Liver (tissue), 3 donors: Measurements from ENCODE around the gene MPRIP.

ENCODE experiments used
- RXRA ChIP-seq, 2 donors: IDR thresholded peaks; 2 replicates each; pipeline ENCODE4 v1.6.1; 2017 to 2018; ENCODE audit warnings: antibody characterized with exemption in 2 of 2, mild to moderate bottlenecking in 1 of 2
- SP1 ChIP-seq: IDR thresholded peaks from 2 replicates; pipeline ENCODE4 v1.6.1; 2018; ENCODE audit warnings: antibody characterized with exemption, mild to moderate bottlenecking
- TF ChIP-seq, protein P1 (sequence below): fragments of 150-350 bp; IDR thresholded peaks from 2 replicates; pipeline ENCODE4 v1.5.1; 2017; ENCODE audit warnings: improper control_type of control experiment, low read depth, low read length; ENCODE audit not compliant: missing input control
- donor health status: healthy.
- donor health status: healthy.

DNA sequence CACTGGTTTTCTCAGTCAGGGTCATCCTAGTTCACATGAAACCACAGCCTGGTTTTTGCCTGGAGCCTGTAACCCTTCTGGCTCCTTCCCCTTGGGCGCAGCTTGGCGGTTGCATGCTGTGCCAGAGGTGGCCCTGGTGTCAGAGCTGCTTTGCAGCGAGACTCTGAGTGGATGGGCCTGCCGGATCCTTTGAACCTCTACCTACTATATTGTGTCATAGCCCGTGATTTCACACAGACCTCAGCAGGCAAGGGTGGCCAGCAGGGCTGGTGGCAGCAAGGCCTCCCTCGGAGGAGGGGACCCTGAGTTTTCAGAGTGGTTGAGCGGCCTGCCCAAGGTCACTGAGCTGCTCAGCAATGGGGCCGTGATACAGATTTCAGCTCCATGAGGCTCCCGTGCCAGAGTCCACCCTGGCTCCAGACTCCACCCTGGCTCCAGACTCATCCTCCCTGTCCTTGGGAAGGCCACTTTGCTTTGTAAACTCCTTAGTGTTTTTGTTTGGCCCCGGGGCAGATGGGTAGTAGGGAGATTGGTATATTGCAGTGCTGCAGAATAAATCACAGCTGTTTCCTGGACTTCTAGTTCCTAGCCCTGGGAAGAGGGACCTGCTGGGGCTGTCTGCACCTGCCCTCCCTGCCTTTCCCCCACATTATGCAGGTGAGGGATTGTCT is 9.7 kb downstream of the MPRIP start:
- TF ChIP-seq RXRA (IDR thresholded peaks at IDR 0.05) (peak; percentile 48 to 78), SP1 (peak; percentile 42)
- TF ChIP-seq, protein P1, sequence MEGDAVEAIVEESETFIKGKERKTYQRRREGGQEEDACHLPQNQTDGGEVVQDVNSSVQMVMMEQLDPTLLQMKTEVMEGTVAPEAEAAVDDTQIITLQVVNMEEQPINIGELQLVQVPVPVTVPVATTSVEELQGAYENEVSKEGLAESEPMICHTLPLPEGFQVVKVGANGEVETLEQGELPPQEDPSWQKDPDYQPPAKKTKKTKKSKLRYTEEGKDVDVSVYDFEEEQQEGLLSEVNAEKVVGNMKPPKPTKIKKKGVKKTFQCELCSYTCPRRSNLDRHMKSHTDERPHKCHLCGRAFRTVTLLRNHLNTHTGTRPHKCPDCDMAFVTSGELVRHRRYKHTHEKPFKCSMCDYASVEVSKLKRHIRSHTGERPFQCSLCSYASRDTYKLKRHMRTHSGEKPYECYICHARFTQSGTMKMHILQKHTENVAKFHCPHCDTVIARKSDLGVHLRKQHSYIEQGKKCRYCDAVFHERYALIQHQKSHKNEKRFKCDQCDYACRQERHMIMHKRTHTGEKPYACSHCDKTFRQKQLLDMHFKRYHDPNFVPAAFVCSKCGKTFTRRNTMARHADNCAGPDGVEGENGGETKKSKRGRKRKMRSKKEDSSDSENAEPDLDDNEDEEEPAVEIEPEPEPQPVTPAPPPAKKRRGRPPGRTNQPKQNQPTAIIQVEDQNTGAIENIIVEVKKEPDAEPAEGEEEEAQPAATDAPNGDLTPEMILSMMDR: no peak
